Mesenteric fat pad (tissue), 1 donor: ENCODE measurements around the gene DENND5A. TPM values are rescaled to one million over a fixed set of nuclear protein-coding genes. Genes with fewer than 3 reads are reported as not detected.
"Not testable (repeated sequence)": the region's sequence is repeated elsewhere in the genome, so short reads cannot be mapped to it uniquely, and the experiment has no call there.

ENCODE experiments used
- DNase-seq: peaks from one replicate; pipeline ENCODE4 v3.0.0-alpha.2; 2020; ENCODE audit warnings: low spot score
- total RNA-seq: library from RNA; stranded (reverse); fragmentation: NEBNext Ultra II Directional; extraction: Animal tissue kit (Norgen Biotek cat#: 25700); gene quantifications from one replicate; pipeline ENCODE4 v1.2.1, GENCODE V29; 2021
- donor health status: DM: yes; HTN: yes; CAD: no.

DENND5A gene
- total RNA-seq, 1 donor from 2014 or later = 123 TPM

GRCh38 chr11:9178716-9179115 lies 86.4 kb downstream of the DENND5A start:
- no peak for DNase-seq

- DNase-seq = no peak
Measured at GRCh38 chr11:9177438-9178091, 87.6 kb downstream of the DENND5A start.

- DNase-seq = no peak
Measured at GRCh38 chr11:9176550-9176949, 88.6 kb downstream of the DENND5A start.

GRCh38 chr11:9176136-9176535 lies 89.0 kb downstream of the DENND5A start:
- no peak for DNase-seq

- DNase-seq = no peak
Measured at GRCh38 chr11:9172389-9172788, 92.8 kb downstream of the DENND5A start.

GRCh38 chr11:9170450-9170849 lies 94.7 kb downstream of the DENND5A start:
- no peak for DNase-seq

- no peak for DNase-seq
Measured at GRCh38 chr11:9169595-9170295, 95.4 kb downstream of the DENND5A start.

GRCh38 chr11:9161991-9162390 lies 103.2 kb downstream of the DENND5A start:
- not testable (repeated sequence) for DNase-seq

- no peak for DNase-seq
Measured at GRCh38 chr11:9160166-9160565, 105.0 kb downstream of the DENND5A start.

GRCh38 chr11:9158898-9159391 lies 106.2 kb downstream of the DENND5A start:
- no peak for DNase-seq

- no peak for DNase-seq
Measured at GRCh38 chr11:9155930-9156329, 109.2 kb downstream of the DENND5A start.

GRCh38 chr11:9153651-9154050 lies 111.5 kb downstream of the DENND5A start:
- DNase-seq = no peak

GRCh38 chr11:9151631-9152030 lies 113.5 kb downstream of the DENND5A start:
- DNase-seq = no peak

- no peak for DNase-seq
Measured at GRCh38 chr11:9150926-9151325, 114.2 kb downstream of the DENND5A start.

- DNase-seq = no peak
Measured at GRCh38 chr11:9150501-9150900, 114.6 kb downstream of the DENND5A start.

- DNase-seq = no peak
Measured at GRCh38 chr11:9148727-9149126, 116.4 kb downstream of the DENND5A start.

- no peak for DNase-seq
Measured at GRCh38 chr11:9148035-9148434, 117.1 kb downstream of the DENND5A start.

GRCh38 chr11:9146477-9146876 lies 118.7 kb downstream of the DENND5A start:
- DNase-seq = no peak

- no peak for DNase-seq
Measured at GRCh38 chr11:9145283-9145682, 119.9 kb downstream of the DENND5A start.

GRCh38 chr11:9144828-9145227 lies 120.3 kb downstream of the DENND5A start:
- DNase-seq = no peak

GRCh38 chr11:9143721-9144120 lies 121.4 kb downstream of the DENND5A start:
- DNase-seq = no peak

- DNase-seq = no peak
Measured at GRCh38 chr11:9142732-9143131, 122.4 kb downstream of the DENND5A start.

- no peak for DNase-seq
Measured at GRCh38 chr11:9141186-9141585, 124.0 kb downstream of the DENND5A start.
